ENCODE measurements around the gene TMEM38A.
A peak's percentile ranks its signal among the peaks of the same experiment; 100 is the strongest.

The TMEM38A gene

GRCh38 chr19:16660763-16661479, at the start of gene TMEM38A:
Gene TMEM38A (plus strand): TSS chr19:16661139. CDS start chr19:16661218, 79 bp downstream.
- DNase-seq = peak; percentile 79

- no peak for DNase-seq
These were observed 48.3 kb upstream of the TMEM38A start for GRCh38 chr19:16612636-16613035.

- DNase-seq = no peak
These were observed 47.1 kb upstream of the TMEM38A start for GRCh38 chr19:16613841-16614240.

GRCh38 chr19:16614941-16615340, 46.0 kb upstream of the TMEM38A start:
- no peak for DNase-seq

- DNase-seq = no peak
These were observed 45.1 kb upstream of the TMEM38A start for GRCh38 chr19:16615808-16616207.

GRCh38 chr19:16618248-16618647, 42.7 kb upstream of the TMEM38A start:
- no peak for DNase-seq

GRCh38 chr19:16619457-16619856, 41.5 kb upstream of the TMEM38A start:
- no peak for DNase-seq

GRCh38 chr19:16620018-16620417, 40.9 kb upstream of the TMEM38A start:
- DNase-seq = no peak

GRCh38 chr19:16620584-16620983, 40.4 kb upstream of the TMEM38A start:
- no peak for DNase-seq

- DNase-seq = no peak
These were observed 39.7 kb upstream of the TMEM38A start for GRCh38 chr19:16621165-16621800.

GRCh38 chr19:16623066-16623465, 37.9 kb upstream of the TMEM38A start:
- no peak for DNase-seq

- no peak for DNase-seq
These were observed 37.4 kb upstream of the TMEM38A start for GRCh38 chr19:16623576-16623975.

GRCh38 chr19:16624236-16624635, 36.7 kb upstream of the TMEM38A start:
- DNase-seq = no peak

- no peak for DNase-seq
These were observed 35.6 kb upstream of the TMEM38A start for GRCh38 chr19:16625163-16625958.

GRCh38 chr19:16626796-16627192, 34.1 kb upstream of the TMEM38A start:
- DNase-seq = no peak

- no peak for DNase-seq
These were observed 33.6 kb upstream of the TMEM38A start for GRCh38 chr19:16627193-16627927.

GRCh38 chr19:16627928-16628182, 33.1 kb upstream of the TMEM38A start:
- no peak for DNase-seq

- peak; percentile 96 for DNase-seq
These were observed 32.6 kb upstream of the TMEM38A start, which contains the start of gene MED26 for GRCh38 chr19:16628183-16628983. Gene MED26 (minus strand): TSS chr19:16628204. CDS start chr19:16627943, 261 bp downstream.

- DNase-seq = peak; percentile 56
These were observed 31.8 kb upstream of the TMEM38A start for GRCh38 chr19:16628984-16629691.

- no peak for DNase-seq
These were observed 29.5 kb upstream of the TMEM38A start for GRCh38 chr19:16631465-16631864.

- no peak for DNase-seq
These were observed 23.4 kb upstream of the TMEM38A start for GRCh38 chr19:16637535-16637934.

GRCh38 chr19:16638666-16639065, 22.3 kb upstream of the TMEM38A start:
- DNase-seq = no peak
